ENCODE data around the gene CC2D1A. TPM values are rescaled to one million over a fixed set of nuclear protein-coding genes. Genes with fewer than 3 reads are reported as not detected.

Gene CC2D1A
- total RNA-seq, result 24.6 and 41.5 TPM in 2 replicates

DNA sequence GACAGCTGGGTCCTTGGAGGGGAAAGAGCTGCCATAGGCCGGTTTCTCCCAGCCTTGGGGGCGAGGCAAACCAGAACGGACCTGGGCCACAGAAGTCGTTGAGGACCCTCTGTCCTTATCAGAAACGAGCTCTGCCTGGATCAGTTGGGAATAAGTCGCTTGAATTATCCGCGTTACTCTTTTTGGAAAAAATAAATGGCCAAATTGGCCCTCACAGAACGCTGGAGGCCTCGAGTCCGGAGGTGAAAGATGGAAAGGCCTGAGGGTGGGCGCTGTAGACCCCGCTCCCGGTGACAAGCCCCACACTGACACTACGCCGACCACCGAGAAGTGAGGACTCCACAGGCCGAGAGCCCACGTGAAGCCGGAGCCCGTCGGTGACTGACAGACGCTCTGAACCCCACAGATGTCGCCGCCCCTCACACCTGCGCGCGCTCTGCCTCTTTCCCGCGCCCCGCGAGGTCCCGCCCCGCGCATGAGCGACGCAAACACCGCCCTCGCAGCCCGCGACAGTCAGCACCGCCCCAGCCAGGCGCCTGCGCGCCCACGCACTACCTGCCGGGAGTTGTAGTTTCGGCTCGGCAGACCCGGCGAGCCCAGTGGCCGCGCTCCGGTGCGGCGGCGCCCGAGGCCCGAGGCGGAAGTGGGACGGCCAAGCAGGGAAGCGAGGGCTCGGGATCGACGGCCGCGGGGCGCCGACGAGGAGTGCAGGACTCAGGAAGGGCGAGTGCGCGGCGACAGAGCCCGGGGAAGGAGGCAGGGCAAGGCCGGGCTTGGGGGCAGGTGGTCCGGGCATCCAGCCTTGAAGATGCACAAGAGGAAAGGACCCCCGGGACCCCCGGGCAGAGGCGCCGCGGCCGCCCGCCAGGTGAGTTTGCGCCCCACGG lies at the start of gene CC2D1A, which contains the start of gene BRME1:
Gene CC2D1A (plus strand): TSS at position 568 of the 887 bp plus-strand sequence. CDS start 241 bp downstream, at position 809.
Gene BRME1 (minus strand): TSS at position 484 of the 887 bp plus-strand sequence. CDS start 1,225 bp downstream, outside the sequence.

DNA sequence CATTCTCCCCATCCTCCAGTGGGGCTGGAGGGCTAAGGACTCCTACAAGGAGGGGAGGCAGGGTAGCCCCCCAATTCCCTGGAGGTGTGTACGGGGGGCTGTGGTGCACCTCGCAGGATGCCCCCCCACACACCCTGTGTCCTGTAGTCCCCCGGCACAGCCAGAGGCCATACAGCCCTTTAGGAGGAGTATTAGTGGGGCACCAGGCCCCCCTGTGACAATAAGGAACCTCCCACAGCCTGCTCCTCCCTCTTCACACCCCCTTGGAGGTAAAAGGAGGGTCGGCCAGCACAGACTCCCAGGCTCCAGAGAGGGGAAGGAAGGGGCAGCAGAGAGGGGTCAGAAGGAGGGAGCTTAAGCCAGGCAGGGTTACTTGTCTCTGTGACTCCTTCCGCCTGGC lies 29.2 kb upstream of the CC2D1A start, which contains the start of gene NANOS3:
Gene NANOS3 (plus strand): TSS at position 301 of the 400 bp plus-strand sequence. CDS start 115 bp downstream, outside the sequence.

DNA sequence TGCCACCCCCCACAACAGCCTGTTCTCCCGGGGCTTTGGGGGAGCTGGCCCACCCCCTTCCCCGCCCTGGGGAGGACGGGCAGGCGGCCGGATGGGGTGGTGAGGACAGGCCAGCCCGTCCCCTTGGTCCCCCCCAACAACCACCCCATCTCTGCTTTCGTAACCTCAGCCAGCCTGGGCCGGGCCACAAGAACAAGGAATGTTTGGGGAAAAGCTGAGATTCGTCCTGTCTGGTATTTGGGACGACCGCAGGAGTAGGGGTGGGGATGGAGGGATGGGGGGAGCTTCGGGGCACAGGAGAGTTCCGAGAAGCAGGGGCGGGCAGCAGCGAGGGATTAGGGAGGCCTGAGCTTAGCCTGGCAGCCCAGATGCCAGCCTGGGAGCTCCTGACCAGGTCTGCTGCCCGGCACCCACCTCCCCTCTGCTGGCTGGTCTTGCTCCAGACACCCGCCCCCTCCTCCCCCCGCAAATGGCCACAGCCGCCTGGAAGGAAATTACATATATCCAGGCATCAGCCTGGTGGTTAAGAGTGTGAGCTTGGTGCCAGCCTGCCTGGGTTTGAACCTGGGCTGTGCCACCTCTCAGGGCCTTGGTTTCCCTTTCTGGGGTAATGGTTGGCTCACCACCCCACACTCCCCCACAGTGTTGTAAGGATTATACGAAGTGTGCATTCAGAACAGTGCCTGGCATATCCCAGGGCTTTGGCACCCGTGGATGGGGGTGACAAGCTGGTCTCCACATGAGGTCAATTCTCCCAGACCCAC lies 32.5 kb downstream of the CC2D1A start, which contains the start of gene PODNL1:
Gene PODNL1 (minus strand): TSS at position 117 of the 764 bp plus-strand sequence. CDS start 236 bp downstream, outside the sequence.

GRCh38 chr19:13952154-13952930 lies 46.3 kb downstream of the CC2D1A start, which contains the start of gene DCAF15:
Gene DCAF15, plus strand, starts transcription at chr19:13952509. Its CDS starts 4 bp downstream, at chr19:13952513.

Other genes with a start within 250 kb of the CC2D1A start
- 40.7 and 57.6 TPM in 2 replicates for gene MRI1, start 141.7 kb upstream of the CC2D1A start, total RNA-seq
- 100 and 141 TPM in 2 replicates for gene C19orf53, start 131.7 kb upstream of the CC2D1A start, total RNA-seq
- gene ZSWIM4, start 110.8 kb upstream of the CC2D1A start, total RNA-seq, result 10.9 and 23.7 TPM in 2 replicates
- gene NANOS3, start 29.1 kb upstream of the CC2D1A start, total RNA-seq, result 0.63 TPM in 1 of 2 replicates, not detected in the other
- 0.49 and 1.0 TPM in 2 replicates for gene BRME1, start 84 bp upstream of the CC2D1A start, total RNA-seq
- 0.49 and 25.6 TPM in 2 replicates for gene PODNL1, start 32.2 kb downstream of the CC2D1A start, total RNA-seq
- 30.6 and 38.9 TPM in 2 replicates for gene DCAF15, start 46.3 kb downstream of the CC2D1A start, total RNA-seq
- gene RFX1, start 100.1 kb downstream of the CC2D1A start, total RNA-seq, result 7.7 and 8.7 TPM in 2 replicates
- not detected in 2 replicates for gene RLN3, start 121.9 kb downstream of the CC2D1A start, total RNA-seq
- gene IL27RA, start 125.6 kb downstream of the CC2D1A start, total RNA-seq, result 6.7 and 7.6 TPM in 2 replicates
- gene PALM3, start 155.9 kb downstream of the CC2D1A start, total RNA-seq, result under 0.01 and 0.13 TPM in 2 replicates
- gene MISP3, start 166.6 kb downstream of the CC2D1A start, total RNA-seq, result 0.49 and 3.3 TPM in 2 replicates
- not detected in 2 replicates for gene C19orf67, start 179.6 kb downstream of the CC2D1A start, total RNA-seq
- gene SAMD1, start 184.6 kb downstream of the CC2D1A start, total RNA-seq, result 28.2 and 44.0 TPM in 2 replicates
- gene PRKACA, start 211.6 kb downstream of the CC2D1A start, total RNA-seq, result 41.6 and 55.1 TPM in 2 replicates
- gene ASF1B, start 230.4 kb downstream of the CC2D1A start, total RNA-seq, result 7.9 and 97.4 TPM in 2 replicates

Data from mesangial cell (primary cell).